ENCODE results near the gene MARCOL.

GRCh38 chr5:148193202-148193601 is 45.1 kb upstream of the MARCOL start:
- TF ChIP-seq, protein P1, sequence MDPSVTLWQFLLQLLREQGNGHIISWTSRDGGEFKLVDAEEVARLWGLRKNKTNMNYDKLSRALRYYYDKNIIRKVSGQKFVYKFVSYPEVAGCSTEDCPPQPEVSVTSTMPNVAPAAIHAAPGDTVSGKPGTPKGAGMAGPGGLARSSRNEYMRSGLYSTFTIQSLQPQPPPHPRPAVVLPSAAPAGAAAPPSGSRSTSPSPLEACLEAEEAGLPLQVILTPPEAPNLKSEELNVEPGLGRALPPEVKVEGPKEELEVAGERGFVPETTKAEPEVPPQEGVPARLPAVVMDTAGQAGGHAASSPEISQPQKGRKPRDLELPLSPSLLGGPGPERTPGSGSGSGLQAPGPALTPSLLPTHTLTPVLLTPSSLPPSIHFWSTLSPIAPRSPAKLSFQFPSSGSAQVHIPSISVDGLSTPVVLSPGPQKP (CRISPR knock-in tag; IDR thresholded peaks at IDR 0.05), result no peak
- TF ChIP-seq, protein P2, sequence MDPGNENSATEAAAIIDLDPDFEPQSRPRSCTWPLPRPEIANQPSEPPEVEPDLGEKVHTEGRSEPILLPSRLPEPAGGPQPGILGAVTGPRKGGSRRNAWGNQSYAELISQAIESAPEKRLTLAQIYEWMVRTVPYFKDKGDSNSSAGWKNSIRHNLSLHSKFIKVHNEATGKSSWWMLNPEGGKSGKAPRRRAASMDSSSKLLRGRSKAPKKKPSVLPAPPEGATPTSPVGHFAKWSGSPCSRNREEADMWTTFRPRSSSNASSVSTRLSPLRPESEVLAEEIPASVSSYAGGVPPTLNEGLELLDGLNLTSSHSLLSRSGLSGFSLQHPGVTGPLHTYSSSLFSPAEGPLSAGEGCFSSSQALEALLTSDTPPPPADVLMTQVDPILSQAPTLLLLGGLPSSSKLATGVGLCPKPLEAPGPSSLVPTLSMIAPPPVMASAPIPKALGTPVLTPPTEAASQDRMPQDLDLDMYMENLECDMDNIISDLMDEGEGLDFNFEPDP (CRISPR knock-in tag; IDR thresholded peaks at IDR 0.05), result no peak
- TF ChIP-seq NFIC (IDR thresholded peaks at IDR 0.05) (no peak), DPF2 (IDR thresholded peaks at IDR 0.05) (no peak), THAP7 (CRISPR knock-in tag; IDR thresholded peaks at IDR 0.05) (no peak), ATF1 (CRISPR knock-in tag; IDR thresholded peaks at IDR 0.05) (no peak), ATF1 (tag; IDR thresholded peaks at IDR 0.05) (no peak), EZH2 (IDR thresholded peaks at IDR 0.05; ENCODE audit: borderline replicate concordance, low read depth, low read length) (no peak), ZNF644 (tag; IDR thresholded peaks at IDR 0.05; ENCODE audit: low read depth) (no peak), JUN (IDR thresholded peaks at IDR 0.05; ENCODE audit: borderline replicate concordance, low read depth, low read length) (no peak), JUN (CRISPR knock-in tag; IDR thresholded peaks at IDR 0.05; ENCODE audit: borderline replicate concordance) (no peak), TEAD4 (IDR thresholded peaks at IDR 0.05; ENCODE audit: low read length) (no peak), TEAD4 (CRISPR knock-in tag; IDR thresholded peaks at IDR 0.05; ENCODE audit: borderline replicate concordance) (no peak), ILF3 (IDR thresholded peaks at IDR 0.05; ENCODE audit: borderline replicate concordance) (no peak), CHD4 (IDR thresholded peaks at IDR 0.05; ENCODE audit: insufficient read depth, insufficient replicate concordance, low read depth, low read length, poor library complexity, severe bottlenecking) (no peak)
- TF ChIP-seq, protein P3, sequence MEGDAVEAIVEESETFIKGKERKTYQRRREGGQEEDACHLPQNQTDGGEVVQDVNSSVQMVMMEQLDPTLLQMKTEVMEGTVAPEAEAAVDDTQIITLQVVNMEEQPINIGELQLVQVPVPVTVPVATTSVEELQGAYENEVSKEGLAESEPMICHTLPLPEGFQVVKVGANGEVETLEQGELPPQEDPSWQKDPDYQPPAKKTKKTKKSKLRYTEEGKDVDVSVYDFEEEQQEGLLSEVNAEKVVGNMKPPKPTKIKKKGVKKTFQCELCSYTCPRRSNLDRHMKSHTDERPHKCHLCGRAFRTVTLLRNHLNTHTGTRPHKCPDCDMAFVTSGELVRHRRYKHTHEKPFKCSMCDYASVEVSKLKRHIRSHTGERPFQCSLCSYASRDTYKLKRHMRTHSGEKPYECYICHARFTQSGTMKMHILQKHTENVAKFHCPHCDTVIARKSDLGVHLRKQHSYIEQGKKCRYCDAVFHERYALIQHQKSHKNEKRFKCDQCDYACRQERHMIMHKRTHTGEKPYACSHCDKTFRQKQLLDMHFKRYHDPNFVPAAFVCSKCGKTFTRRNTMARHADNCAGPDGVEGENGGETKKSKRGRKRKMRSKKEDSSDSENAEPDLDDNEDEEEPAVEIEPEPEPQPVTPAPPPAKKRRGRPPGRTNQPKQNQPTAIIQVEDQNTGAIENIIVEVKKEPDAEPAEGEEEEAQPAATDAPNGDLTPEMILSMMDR (IDR thresholded peaks at IDR 0.05 in 2 of 3, conservative IDR thresholded peaks at IDR 0.05 in 1 of 3; ENCODE audit: insufficient read depth in 2 of 3, low read depth in 1 of 3, low read length in 3 of 3), result no peak
